DLD1 (cell line): Measurements from ENCODE around the gene ME3.

ENCODE experiments used
- in situ Hi-C: cut with HindIII; loops from 2 replicates; pipeline ENCODE4 v1.10.0; 2017; ENCODE audit warnings: low sequenced_read_pairs

Gene ME3

DNA sequence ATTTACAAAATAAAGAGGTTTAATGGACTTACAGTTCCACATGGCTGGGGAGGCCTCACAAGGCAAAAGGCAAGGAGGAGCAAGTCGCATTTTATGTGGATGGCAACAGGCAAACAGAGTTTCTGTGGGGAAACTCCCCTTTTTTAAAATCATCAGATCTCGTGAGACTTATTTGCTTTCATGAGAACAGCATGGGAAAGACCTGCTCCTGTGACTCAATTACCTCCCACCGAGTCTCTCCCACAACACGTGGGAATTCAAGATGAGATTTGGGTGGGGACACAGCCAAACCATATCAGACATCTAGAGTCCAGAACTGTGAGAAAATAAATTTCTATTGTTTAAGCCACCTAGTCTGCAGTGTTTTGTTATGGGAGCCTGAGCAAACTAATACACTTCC lies 80.8 kb downstream of the ME3 start:
- in situ Hi-C loops, result no loop called here

DNA sequence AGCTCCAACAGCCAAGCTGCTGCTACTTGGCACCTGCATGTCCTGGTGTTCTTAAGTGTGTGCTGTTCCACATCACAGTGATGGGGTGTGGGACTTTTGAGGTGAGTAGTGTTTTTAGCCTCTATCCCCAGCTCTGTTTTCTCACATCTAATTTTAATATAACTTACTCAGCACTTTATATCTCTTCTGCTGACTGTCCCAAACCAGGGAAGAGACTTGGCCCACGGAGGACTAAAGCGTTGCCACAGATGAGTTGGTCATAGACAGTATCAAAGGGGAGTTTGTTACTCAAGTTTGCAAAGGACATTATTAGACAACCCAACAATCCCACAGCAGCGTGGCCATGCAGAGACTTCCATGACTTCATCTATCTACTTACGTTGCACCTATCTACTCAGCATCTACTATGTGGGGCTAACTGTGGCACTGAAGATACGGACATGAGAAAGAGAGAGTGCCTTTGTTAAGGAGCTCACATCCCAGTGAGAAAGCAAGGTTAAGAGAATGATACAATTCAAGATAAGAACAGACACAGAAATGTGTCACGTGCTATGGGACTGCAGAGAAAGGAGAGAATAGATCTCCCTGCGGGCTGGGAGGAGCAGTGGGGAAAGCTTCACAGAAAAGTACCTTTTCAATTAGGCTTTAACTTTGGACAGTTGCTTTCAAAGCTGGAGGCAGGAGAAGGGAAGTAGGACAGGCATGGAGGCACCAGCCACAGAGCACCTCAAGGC lies 82.4 kb downstream of the ME3 start:
- in situ Hi-C loops, result no loop called here

DNA sequence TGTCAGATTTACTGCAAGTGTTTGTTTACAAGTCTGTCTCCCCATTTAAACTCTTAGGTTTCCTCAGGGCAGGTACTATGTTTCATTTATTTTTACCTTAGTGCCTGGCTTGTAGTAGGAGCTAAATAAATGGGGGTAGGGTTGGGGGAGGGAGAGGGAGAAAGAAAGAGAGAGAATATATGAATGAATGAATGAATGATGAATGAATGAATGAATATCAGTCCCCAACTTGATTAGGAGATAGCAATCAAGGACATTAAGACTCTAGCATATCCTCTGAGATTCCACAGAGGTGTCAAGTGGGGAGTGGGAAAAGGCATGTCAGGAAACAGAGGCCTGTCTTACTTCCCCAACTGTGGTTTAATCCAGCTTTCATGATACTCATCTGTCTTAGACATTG lies 83.2 kb downstream of the ME3 start:
- in situ Hi-C loops, result no loop called here

DNA sequence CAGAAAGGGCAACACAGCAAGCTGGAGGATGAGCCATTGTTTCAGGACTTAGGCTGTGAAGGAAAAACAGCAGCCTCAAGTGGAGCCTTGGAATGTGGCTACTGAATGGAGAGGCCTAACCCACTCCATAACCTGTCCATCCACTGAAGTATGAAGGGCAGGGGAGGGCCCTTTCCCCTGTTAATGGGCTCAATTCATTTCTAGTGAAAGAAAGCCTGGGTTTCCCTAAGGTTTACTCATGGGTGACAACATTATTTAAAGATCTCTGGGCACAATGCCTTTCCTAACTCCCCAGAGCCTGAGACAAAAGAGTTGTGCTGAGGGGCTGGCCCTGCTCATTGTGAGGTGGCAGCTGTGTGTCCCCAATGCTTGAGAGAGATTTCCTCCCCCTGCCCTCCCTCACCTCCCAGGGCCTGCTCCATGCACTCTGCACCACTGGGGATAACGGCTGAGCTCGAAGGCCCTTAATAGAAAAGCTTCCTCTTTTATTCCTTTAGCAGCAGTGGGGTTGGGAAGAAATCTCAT lies 83.8 kb downstream of the ME3 start:
- in situ Hi-C loops, result no loop called here

DNA sequence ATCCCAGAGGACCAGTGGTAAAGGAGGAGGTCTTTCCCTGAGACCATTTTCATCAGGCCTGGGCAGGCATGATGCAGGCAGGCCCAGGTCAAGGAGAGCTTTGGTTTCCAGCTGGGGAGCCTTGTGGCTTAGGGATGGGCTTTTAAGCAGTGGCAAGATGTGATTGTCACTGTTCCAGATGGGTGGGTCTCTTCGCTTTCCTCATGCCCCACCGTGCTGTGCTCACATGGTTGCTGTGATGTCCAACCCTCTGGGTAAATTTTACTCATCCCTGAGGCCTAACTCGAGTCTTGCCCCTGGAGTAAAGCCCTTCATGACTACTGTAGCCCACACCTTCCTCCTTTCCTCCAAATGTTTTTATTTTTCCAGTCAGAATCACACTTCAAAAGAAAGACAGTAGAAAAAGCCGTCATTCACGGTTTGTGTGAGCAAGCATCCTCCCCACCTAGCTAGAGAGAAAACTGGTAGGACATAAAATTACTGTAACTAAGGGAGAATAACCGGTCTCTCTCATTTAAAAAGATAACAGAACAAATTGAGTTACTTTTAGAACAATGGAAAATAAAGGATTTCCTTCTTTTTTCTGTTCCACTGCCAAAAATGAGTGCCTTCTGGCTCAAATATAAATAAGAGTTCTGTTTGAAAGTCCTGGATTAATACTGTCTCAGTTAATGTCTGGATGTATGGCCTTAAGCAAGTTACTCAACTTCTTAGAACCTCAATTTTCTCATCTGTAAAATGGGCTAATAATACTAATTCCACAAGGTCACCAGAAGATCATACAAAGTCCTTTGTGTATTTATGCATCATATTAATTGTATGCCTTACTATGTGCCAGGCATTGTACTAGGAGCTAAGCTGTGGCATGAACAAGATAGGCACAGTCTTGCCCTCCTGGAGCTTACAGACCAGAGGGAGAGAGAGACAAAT lies 84.9 kb downstream of the ME3 start:
- in situ Hi-C loops, result no loop called here

DNA sequence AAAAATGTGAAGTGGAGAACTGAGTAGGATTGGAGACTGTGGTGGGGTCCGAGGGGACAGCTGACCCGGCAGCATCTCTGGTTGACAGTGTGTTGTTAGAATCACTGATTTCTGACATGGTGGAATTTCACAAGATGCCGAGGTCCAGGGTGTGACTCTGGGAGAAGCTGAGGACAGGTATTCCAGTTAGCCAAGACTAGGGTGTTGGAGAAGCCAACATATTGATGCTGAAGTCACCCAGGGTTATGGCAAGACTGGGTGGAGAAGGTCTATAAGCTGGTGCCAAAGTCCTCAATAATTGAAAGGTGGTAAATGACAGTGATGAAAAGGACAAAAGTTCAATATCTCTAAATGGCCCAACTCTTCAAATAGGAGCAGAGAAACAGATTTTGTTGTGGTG lies 86.1 kb downstream of the ME3 start:
- in situ Hi-C loops, result no loop called here

DNA sequence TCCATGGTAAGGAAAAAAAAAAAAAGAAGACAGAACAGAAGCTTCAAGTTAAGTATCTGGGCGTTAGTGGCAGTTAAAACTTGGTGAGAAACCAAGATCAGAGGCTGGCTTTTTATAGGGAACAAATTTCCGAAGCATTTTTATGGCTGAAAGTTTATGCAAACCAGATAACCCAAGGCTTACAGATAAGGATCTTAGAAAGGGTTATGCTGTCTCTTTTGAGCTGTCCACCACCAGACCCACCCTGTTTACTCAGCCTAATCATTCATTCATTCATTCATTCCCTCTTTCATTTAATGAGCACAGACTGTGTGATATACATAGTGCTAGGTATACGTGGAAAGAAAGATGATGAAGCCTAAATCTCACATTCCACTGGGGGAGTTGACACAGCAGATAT lies 89.5 kb downstream of the ME3 start:
- in situ Hi-C loops, result no loop called here

DNA sequence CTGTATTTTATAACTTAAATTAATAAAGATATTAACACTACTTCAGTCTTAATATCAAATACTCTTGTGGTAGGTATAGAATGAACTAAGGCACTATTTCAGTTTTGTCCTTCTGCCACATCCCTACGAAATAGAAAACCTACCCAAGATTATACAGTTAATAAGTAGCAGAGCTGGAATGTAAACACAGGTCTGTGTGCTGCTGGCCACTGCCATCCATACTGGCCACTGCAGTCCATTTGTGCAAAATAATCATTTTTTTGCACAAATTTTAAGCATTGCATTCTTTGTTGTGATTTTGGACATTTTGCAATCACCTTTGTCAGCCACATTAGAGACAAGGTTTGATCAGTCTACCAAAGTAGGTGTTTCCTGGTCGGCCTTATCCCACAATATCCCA lies 91.9 kb downstream of the ME3 start:
- in situ Hi-C loops, result no loop called here

DNA sequence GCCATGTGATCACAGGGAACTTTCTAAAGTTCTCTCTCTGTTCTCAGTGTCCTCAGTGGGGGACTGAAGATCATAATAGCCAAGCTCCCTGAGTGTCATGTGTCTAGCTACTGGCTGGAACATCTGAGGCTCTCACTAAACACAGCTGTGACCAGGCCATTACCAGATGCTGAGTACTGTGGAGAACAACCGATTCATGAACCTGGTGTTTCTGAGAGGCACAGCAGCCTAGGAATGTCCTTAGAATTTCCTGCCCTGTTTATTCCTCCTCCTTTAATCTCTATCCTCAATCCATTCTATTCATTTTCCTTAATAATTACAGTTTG lies 93.0 kb downstream of the ME3 start:
- in situ Hi-C loops, result no loop called here

DNA sequence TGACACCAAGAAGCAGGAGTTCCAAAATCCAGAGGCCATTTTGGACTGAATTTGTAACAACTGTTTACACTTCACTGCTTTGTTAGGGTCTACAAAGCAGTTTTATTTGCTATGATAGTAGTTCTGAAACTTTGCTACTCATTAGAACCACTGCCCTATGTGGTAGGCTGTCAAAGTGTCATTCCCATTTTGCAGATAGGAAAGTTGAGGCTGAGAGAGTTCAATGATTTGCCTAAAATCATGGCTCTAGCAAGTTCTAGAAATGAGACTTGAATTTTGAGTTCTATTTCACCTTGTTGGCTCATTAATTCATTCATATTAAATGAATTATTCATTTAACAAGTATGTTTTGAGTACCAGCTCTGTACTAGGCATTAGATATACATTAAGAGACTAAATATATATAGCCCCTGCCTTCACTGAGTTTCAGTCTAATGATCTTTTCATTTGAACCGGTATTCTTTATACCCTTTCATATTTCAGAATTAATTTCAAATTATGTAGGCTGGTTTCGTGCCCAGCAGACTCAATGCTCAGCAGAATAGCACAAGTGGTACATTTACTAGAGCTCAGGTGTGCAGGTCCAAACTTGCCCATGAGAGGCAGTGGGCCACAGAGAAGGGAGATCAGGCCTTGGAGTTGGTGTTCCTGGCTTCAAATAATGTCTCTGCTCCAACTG lies 93.5 kb downstream of the ME3 start:
- in situ Hi-C loops, result no loop called here

DNA sequence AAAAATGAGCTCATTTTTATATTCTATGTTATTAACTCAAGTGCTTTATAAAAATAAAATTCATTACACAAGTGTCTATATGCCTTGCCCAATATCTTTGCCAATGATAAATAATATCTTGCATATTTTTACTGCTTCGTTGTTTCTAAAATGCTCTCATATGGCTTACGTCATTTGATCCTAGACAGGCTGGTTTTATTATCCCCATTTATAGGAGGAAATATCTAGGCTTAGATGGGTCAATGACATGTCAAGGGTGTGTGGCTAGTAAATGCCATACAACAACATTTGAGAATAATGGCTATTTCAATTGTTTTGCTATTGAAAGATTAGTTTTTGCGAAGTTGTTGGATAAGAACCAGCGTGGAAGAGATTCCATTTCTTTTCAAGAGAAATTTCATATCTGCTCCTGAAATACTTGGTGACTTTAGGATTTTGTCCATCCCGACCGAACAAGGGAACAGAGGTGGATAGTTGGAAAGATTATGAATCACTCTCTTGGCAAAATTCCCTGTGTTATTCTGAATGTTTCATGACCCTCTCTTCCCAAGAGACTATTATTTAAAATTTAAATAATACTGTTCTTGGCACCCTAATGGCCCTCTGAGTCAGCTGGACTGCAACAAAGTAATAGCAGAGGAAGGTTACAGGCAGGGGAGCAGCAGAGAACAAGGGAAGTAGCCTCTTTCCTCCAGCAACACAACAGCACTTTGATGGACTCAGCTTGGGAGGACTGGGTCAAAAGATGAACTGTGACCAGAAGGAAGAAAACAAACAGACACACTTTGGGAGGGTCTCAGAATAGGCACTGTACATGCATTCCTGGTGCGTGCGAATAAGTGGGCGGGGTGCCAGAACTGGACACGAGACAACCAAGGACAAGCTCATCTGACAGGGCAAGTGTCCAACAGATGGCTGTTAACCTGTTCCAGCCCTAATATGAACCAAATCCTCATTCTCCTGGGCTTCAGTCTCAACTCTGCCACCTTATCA lies 94.5 kb downstream of the ME3 start:
- in situ Hi-C loops, result no loop called here

DNA sequence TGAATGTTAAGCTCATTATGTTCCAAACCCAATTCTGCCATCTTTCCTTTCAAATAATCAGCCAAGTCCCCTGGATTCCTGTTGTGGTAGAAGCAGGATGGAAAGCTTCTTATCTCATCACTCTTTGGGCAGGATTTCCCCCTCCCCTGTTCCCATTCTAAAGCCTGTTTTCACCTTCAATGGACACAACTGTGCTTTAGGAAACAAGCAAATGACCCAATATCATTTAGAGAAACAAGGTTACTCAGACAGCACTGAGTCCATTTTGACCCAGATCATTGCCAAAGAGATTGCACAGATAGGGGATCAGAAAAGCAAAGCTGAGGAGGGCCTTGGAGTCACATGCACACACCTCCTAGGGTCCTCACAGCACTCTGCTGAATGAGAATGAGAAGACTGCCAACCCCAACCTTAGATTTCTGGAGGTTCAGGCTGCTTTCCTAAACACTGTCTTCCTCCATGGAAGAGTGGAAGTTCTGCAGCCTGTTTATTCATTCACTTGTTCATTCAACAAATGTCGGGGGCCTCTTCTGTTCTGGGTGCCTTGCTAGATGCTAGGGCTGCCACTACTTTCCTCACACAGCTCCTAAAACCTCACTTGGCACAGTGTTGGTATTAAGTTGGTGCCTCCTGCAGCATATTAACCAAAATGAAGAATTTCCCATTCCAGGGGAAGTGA lies 95.3 kb downstream of the ME3 start:
- in situ Hi-C loops, result no loop called here

DNA sequence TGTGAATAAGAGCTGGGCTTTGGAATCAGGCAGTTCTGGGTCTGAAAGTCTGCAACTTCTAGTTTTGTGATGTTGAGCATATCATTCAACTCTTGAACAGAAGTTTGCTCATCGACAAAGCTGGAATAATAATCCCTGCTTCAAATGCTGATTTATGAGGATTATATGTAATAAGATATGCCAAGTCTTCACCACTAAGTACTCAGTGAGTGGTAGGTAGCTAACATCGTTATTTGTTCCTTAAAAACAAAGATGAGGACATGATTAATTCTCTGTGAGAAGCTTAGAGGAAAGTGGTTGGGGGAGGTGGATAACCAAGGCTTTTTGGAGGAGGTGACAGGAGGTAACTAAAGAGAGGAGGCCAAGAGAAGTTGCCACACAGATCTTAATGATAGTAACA lies 96.5 kb downstream of the ME3 start:
- in situ Hi-C loops, result no loop called here

DNA sequence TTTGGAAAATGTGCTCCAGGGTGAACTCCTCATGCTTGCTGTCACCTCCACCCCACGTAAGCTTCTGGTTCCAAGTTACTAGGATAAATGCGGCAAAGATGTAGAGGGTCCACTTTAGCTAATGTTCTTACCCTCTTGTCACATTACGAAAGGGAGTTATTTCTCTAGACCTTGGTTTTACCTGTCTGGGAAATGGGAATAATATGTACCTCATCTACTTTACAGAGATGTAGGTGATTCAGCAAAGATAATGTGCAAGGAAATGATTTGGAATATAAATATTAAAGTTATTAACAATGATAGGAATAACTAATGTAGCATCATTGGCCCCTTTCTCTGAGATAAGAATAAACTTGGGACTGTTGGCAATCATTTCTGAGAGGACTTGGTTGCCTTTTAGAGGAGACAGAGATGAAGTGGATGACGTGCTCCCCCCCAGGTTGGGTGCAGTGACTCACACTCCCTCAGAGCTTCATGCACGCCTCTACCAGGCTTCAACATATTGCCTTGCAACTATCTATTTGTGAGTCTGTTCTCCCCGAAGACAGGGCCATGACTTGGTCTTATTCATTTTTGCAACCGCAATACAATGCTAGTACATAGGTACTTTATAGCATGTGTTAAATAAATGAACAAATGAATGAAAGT lies 97.1 kb downstream of the ME3 start:
- in situ Hi-C loops, result no loop called here

DNA sequence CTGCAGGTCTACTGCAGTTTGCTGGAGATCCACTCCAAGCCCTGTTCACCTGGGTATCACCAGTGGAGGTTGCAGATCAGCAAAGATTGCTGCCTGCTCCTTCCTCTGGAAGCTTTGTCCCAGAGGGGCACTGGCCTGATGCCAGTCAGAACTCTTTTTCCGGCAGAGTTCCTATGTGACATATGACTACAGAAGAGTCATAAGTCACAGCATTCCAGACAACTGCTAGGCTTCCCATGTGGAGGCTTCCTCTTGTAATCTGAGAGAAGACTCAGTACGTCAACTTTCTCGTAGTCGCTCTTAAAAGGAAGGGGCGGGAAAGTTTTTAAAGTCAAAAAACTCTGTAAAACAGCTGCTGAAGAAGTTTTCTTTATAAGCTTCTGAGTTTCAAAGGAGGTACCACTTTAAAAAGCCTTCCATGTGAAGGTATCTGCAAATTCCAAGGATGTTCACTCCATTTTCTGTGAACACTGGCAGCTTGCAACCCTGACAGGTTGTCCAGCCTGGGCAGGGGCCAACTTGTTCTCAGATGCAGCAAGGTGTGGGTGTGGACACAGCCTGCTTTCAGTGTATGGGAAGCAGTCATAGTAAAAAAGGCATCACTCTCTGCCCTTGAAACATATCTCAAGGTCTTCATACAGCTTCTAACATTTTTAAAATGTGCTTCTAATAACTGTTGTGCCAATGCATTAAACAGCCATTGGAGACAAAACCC lies 97.8 kb downstream of the ME3 start:
- in situ Hi-C loops, result no loop called here

DNA sequence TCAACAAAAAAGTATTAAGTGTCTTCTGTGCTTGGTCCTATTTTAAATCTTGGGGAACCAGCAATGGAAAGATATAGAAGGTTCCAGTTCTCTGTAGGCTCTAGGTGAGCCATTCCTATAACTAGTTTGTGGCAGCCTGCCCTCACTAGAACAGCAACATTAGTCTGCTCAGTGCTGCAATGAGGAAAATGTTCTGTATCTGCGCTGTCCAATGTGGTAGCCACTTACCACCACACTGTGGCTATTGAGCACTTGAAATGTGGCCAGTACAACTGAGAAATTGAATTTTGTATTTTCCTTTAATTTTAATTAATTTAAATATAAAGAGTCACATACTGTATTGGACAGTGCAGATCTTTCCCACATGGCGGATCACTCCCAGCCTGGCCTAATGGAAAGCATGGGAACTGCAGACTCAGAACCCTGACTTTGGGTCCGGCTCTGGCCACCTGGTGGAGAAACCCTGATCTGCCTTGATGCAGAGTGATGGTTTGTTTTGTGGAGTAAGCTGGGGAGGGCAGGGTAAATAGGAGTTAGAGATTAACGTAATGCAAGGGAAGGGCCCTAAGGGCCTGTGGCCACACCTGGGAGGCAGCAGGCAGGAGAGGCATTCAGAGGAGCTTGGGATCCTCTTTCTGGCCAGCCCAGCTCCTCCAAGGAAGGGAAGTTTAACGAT lies 101.0 kb downstream of the ME3 start:
- in situ Hi-C loops, result no loop called here

DNA sequence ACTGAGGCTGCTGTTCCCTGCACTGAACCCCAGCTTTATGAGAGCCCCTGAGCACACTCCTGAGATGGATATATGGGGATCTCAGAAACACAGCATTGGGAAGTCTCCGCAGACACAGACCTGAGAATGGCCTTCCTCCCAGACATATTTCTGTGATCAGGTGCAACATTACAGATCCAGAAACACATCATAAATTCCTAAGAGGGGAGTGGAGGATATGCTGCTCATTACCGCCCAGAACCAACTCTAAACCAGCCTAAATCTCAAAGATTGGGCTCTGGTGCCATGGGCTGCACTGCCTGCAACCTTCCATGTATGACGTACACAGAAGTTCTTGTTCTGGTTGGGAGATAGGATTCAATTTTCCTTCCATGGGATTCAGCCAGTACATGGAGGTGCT lies 102.0 kb downstream of the ME3 start:
- in situ Hi-C loops, result no loop called here

DNA sequence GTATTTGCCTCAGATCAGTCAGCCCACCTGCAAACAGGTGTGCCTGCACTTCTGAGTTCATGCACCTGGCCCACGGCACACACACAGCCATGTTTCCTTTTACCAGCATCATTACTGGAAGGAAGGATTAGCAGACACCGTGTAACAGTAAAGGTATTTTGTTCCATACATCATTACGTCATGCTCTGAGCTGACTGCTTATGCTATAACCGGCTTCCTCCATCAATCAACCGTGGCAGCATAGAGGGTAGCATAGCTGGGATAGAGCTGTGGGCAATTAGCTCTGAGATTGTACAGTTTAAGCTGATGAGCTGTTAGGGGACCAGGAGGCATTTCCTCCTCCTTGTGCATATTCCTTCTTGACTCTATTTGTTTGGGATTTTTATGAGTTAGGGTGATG lies 102.4 kb downstream of the ME3 start:
- in situ Hi-C loops, result no loop called here
